HK-2 (cell line): ENCODE data around the gene STAM2.

ENCODE experiments used
- DNase-seq: peaks from one replicate; pipeline ENCODE4 v3.0.0-alpha.2; 2018; ENCODE audit not compliant: unreplicated experiment

The STAM2 gene

DNA sequence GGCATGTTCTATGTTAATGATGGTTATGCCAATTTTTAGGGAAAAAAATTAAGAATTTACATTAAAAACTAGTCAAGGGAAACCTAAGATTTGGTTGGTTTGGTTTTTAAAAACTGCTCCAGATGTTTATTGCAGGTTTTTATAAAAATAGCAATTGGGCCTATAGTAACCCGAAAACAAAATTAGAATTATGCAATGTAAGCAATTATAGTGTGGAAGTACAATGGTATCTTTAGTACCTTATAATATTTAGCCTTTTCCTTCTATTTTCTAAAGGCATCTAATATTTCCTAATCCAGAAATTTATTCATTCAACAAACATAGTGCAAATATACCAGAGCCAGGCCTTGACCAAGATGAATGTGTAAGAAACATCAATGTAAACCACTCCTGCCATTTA lies 104.0 kb downstream of the STAM2 start:
- no peak for DNase-seq

DNA sequence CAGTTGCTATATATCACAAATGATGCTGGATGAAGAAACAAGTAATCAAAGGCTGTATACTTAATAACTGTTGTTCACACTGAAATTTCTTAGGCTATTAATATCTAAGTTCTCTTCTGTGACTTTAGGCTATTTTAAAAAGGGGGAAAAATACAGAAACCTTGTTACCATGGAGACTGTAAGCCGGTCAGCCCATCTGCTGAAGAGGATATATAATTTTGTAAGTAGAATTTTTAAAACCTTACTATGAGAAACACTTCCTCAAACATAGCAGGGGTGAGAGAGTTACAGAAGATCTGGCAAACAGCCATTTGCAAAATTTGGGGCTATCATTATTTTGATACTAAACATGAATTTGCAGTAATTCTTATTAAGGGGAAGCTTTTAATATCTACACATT lies 104.5 kb downstream of the STAM2 start:
- DNase-seq = no peak

DNA sequence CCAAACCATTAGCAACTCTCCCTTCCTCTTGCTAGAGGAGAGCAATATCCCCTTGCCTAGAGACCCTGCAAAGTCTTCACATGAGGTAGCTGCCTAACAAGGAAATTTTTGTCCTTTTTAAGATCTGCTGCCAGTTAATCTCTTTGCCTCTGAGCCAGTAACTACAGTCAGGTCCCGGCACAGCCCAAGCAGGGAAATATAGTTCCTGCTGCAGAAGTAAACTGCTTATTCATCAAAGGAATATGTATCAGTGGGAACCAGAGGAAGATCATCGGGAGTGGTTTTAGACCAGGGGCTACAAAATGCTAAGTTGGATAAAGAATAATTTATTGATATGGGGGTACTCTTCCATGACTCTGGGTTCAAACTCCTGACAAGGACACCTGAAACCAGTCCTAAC lies 107.3 kb downstream of the STAM2 start:
- DNase-seq = no peak

GRCh38 chr2:152067823-152068222 lies 107.7 kb downstream of the STAM2 start:
- no peak for DNase-seq
